Astrocyte of the cerebellum (primary cell): ENCODE measurements around the gene BRWD1.
A peak's percentile ranks its signal among the peaks of the same experiment; 100 is the strongest.

Experiments
- DNase-seq: peaks from one replicate; pipeline ENCODE4 v3.0.0-alpha.2; 2011; ENCODE audit warnings: low read depth
- H3K4me3 ChIP-seq: 2 replicates; pipeline ENCODE4 v1.5.1; 2011; ENCODE audit warnings: mild to moderate bottlenecking, low read depth, low read length, moderate library complexity
- in situ Hi-C: cut with HindIII; loops from 2 replicates; pipeline ENCODE4 v1.10.0; 2017; ENCODE audit warnings: low sequenced_read_pairs
- TF ChIP-seq, protein P1 (sequence below): IDR thresholded peaks from 2 replicates; pipeline ENCODE4 v1.5.1; 2012; ENCODE audit warnings: low read length, low read depth, moderate library complexity, mild to moderate bottlenecking; ENCODE audit errors: missing control alignments

The BRWD1 gene

DNA sequence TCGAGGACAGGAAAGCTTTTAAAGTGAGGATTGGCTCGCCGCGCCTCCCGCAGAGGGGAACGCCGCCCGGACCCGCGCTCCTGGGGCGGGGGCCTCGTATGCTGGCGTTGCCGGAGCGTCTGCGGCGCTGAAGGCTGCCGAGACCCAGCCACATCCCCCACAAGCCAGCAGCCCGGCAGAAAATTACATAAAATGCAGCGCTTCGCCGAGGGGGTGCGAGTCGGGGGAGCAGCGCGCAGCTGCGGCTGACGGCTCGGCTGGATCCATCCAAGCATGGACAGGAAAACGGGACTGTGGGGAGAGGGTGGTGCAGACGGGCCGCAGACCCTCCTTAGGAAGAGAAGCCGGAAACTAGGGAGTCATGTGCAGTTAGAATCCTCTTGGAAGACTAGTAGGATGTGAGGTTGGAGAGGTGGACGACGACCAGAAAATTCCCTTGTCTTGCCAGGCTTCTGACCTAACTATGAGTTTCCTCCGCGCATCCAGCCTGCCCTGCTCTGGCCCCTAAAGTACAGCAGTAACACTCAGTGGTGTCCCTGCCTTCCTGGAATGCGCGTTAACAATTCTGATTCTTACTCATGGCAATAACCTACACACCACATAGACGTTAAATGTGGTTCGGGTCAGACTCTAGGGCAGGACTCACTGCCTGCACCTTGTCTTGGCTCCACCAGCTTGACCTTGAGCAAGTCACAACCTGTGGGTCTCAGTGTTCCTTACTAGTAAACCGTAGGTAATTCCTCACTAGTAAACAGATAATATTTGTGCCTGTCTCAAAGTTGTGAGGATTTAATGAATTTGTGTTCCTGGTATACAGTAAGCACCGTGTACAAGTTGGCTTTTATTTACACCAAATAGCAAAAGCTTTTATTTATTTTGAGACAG lies 953 bp upstream of the BRWD1 start:
- in situ Hi-C loops = loop anchor here (5.0 kb wide), 1 partner anchor 33 kb away; the partner anchor contains the start of gene HMGN1
- peak; percentile 42 for DNase-seq
- peak overlapping the region; percentile 67 for H3K4me3 ChIP-seq
- TF ChIP-seq, protein P1, sequence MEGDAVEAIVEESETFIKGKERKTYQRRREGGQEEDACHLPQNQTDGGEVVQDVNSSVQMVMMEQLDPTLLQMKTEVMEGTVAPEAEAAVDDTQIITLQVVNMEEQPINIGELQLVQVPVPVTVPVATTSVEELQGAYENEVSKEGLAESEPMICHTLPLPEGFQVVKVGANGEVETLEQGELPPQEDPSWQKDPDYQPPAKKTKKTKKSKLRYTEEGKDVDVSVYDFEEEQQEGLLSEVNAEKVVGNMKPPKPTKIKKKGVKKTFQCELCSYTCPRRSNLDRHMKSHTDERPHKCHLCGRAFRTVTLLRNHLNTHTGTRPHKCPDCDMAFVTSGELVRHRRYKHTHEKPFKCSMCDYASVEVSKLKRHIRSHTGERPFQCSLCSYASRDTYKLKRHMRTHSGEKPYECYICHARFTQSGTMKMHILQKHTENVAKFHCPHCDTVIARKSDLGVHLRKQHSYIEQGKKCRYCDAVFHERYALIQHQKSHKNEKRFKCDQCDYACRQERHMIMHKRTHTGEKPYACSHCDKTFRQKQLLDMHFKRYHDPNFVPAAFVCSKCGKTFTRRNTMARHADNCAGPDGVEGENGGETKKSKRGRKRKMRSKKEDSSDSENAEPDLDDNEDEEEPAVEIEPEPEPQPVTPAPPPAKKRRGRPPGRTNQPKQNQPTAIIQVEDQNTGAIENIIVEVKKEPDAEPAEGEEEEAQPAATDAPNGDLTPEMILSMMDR = no peak

DNA sequence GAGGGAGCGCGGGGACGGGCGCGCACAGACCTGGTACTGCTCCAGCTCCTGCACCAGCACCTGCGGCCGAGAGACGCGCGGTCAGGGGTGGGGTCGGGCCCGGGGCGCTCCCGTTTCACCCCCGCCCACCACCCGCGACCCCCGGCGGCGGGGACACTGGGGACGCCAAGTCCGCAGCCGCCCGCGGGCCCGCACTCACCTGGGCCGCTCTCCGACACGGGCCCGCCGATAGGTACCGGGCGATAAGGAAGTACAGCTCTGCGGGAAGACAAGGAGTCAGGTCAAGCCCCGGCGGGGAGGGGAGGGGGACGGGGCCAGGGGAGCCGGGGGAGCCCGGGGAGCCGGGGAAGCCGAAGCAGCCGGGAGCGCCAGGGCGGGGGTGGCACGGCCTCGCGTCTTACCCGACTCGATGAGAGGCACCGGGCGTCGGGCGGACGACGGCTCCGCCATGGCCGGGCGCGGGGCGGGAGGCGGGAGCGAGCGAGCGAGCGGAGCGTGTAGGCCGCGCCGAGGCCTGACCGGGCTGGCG lies 326 bp downstream of the BRWD1 start:
- DNase-seq = no peak
- H3K4me3 ChIP-seq = peak overlapping the region; percentile 67
- in situ Hi-C loops = loop anchor here (5.0 kb wide), 1 partner anchor 34 kb away; the partner anchor contains the start of gene HMGN1
- TF ChIP-seq, protein P1 = no peak

DNA sequence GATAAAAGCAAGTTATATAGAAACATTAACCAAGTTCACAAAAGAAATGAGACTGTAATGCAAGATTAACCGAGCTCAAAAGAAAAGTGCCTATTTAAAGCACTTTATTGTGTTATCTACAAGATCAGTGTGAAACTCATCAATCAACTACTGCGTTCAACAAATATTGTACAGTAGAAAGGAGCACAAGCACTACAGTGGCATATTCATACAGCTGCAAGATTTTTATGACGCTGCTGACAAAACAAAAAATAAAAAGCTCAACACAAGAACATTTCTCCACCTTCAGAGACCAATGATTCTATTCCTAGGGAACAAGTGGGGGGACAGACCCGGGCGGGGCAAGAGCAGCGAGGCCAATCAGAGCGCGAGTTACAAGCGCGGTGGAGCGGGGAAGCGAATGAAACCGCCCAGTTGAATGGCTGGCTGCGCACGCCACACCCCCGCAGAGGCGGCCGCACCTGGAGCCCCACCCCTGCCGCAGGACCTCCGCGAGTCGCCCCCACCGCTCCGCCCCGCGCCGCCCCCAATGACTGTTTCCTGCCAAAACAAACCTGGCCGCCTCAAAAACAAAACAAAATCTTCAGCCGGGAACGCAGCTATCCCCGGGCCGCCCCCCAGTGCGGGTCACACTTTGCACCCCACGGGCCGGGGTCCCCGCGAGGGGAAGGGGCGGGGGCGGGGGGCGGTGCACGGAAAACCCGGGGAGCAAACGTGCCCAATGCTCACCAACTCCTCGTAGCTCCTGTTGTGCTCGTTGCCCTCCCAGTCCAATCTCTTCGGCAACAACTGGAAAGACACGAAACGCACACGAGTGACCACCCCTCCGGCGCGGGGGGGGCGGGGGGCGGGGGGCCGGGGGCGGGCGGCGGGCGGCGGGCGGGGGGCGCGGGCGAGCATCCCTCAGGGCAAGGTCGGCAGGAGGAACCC lies 1.1 kb downstream of the BRWD1 start:
- H3K4me3 ChIP-seq = peak overlapping the region; percentile 67
- TF ChIP-seq, protein P1 = no peak
- in situ Hi-C loops = loop anchor here (5.0 kb wide), 1 partner anchor 35 kb away; the partner anchor contains the start of gene HMGN1
- peak; percentile 68 for DNase-seq

DNA sequence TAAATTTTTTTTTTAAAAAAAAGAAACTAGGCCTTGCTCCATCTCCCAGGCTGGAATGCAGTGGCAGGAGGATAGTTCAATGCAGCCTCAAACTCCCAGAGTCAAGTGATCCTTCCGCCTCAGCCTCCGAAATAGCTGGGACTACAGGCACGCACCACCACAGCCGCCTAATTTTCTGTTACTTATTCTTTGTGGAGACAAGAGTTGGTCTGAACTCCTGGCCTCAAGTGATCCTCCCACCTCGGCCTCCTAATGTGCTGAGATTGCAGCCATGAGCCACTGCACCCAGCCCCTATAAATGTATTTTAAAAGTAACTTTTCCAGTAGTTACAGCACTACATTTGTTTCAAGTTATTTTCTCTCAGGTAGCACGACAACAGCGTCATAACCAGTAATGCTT lies 2.3 kb downstream of the BRWD1 start:
- in situ Hi-C loops = loop anchor here (5.0 kb wide), 1 partner anchor 36 kb away; the partner anchor contains the start of gene HMGN1
- DNase-seq = no peak
- no peak overlapping the region for H3K4me3 ChIP-seq
- TF ChIP-seq, protein P1 = no peak

DNA sequence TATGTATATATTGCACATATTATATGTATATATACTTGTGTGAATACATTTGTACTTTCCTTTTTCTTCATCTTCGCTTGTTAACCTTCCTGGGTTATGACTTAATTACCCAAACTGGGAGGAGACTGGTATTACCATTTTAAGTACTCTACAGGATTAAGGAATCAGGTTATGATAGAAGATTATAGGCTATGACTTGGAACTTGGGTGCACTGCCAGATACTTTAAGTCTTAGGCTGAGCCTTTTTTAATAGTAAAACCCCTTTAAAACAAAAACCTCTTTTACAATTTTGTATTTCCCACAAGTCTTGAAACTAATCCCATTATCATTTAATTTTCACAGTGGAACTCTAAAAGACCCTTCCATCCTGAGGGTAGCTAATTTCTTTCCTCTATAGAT lies 6.0 kb downstream of the BRWD1 start:
- TF ChIP-seq, protein P1 = no peak
- no peak overlapping the region for H3K4me3 ChIP-seq
- no peak for DNase-seq
- in situ Hi-C loops = no loop called here

DNA sequence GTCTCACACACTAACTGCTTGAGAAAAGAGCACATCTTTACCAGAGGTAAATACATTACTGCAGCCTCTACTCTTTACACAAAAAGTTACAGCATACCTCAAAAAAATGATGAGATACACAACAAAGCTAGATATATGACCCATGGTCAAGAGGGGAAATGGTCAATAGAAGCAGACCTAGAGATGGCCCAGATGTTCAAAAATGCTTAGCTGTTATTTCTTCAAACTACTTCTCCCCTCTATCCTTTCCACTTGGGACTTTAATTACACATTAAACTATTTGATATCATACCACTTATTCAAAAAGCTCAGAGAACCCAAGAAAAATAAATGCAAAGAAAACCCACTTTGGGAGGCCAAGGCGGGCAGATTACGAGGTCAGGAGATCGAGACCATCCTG lies 12.8 kb downstream of the BRWD1 start:
- DNase-seq = no peak
- no peak overlapping the region for H3K4me3 ChIP-seq
- TF ChIP-seq, protein P1 = no peak
- in situ Hi-C loops = no loop called here
